Ishikawa (cell line): ENCODE measurements around the gene KCNK3.

Experiments used
- CEBPB ChIP-seq: IDR thresholded peaks from 2 replicates; pipeline ENCODE4 v1.6.1; 2012
- CREB1 ChIP-seq: IDR thresholded peaks from 2 replicates; pipeline ENCODE4 v1.6.1; 2012; ENCODE audit warnings: low read depth
- EGR1 ChIP-seq: IDR thresholded peaks from 2 replicates; pipeline ENCODE4 v1.6.1; 2012
- EP300 ChIP-seq: IDR thresholded peaks from 2 replicates; pipeline ENCODE4 v1.6.1; 2012; ENCODE audit warnings: borderline replicate concordance
- FOXM1 ChIP-seq: IDR thresholded peaks from 2 replicates; pipeline ENCODE4 v1.6.1; 2012; ENCODE audit warnings: low read depth, borderline replicate concordance
- MAX ChIP-seq: IDR thresholded peaks from 2 replicates; pipeline ENCODE4 v1.6.1; 2012
- NFIC ChIP-seq: IDR thresholded peaks from 2 replicates; pipeline ENCODE4 v1.6.1; 2012
- RAD21 ChIP-seq: IDR thresholded peaks from 2 replicates; pipeline ENCODE4 v1.6.1; 2012; ENCODE audit warnings: low read depth
- REST ChIP-seq: IDR thresholded peaks from 2 replicates; pipeline ENCODE4 v1.6.1; 2012; ENCODE audit warnings: low read depth, mild to moderate bottlenecking
- TAF1 ChIP-seq: IDR thresholded peaks from 2 replicates; pipeline ENCODE4 v1.6.1; 2012; ENCODE audit warnings: low read depth, mild to moderate bottlenecking
- TCF12 ChIP-seq: IDR thresholded peaks from 2 replicates; pipeline ENCODE4 v1.6.1; 2012; ENCODE audit warnings: low read depth
- TEAD4 ChIP-seq: IDR thresholded peaks from 2 replicates; pipeline ENCODE4 v1.6.1; 2012
- USF1 ChIP-seq: IDR thresholded peaks from 2 replicates; pipeline ENCODE4 v1.6.1; 2012
- YY1 ChIP-seq: IDR thresholded peaks from 2 replicates; pipeline ENCODE4 v1.6.1; 2012; ENCODE audit warnings: low read depth
- ZBTB7A ChIP-seq: IDR thresholded peaks from 2 replicates; pipeline ENCODE4 v1.6.1; 2012; ENCODE audit warnings: low read depth

KCNK3 gene

GRCh38 chr2:26685341-26685740 lies 7.2 kb upstream of the KCNK3 start:
- TF ChIP-seq CEBPB (no peak), USF1 (no peak), TAF1 (no peak), TEAD4 (no peak), EGR1 (no peak), NFIC (no peak), REST (no peak), CREB1 (no peak), YY1 (no peak)

- TF ChIP-seq TEAD4 (no peak), ZBTB7A (no peak), MAX (no peak), NFIC (no peak), RAD21 (no peak), FOXM1 (no peak), EGR1 (no peak), TAF1 (no peak), USF1 (no peak), CREB1 (no peak), CEBPB (no peak), REST (no peak), TCF12 (no peak), EP300 (no peak), YY1 (no peak)
Observed at GRCh38 chr2:26685989-26686839, 6.3 kb upstream of the KCNK3 start.

- TF ChIP-seq EP300 (no peak), MAX (no peak), CREB1 (no peak), TCF12 (no peak), REST (no peak), FOXM1 (no peak), NFIC (no peak), CEBPB (no peak), TAF1 (no peak), TEAD4 (no peak)
Observed at GRCh38 chr2:26687328-26687727, 5.2 kb upstream of the KCNK3 start.

- no peak for TF ChIP-seq RAD21
- TF ChIP-seq TEAD4, result no peak
- TF ChIP-seq FOXM1, result no peak
- no peak for TF ChIP-seq CEBPB
- TF ChIP-seq TCF12, result no peak
- TF ChIP-seq CREB1, result no peak
- TF ChIP-seq TAF1, result no peak
- TF ChIP-seq USF1, result no peak
- TF ChIP-seq NFIC, result no peak
- TF ChIP-seq REST, result no peak
- TF ChIP-seq YY1, result no peak
- no peak for TF ChIP-seq EGR1
- no peak for TF ChIP-seq ZBTB7A
- no peak for TF ChIP-seq EP300
- TF ChIP-seq MAX, result no peak
Observed at GRCh38 chr2:26687801-26688200, 4.7 kb upstream of the KCNK3 start.
